IMR-90 (cell line): ENCODE data around the gene RBFOX2. TPM values are rescaled to one million over a fixed set of nuclear protein-coding genes. Genes with fewer than 3 reads are reported as not detected.

Experiments
- ATAC-seq: fragments of 200-7000 bp; cut with Tn5 transposase; 2 replicates; pipeline ENCODE4 v1.9.1; 2020; ENCODE audit warnings: low read depth, mild to moderate bottlenecking, moderate library complexity
- BruUV-seq: library from RNA; stranded (reverse); fragments of 400-500 nt; replicated peaks from 2 replicates; lab custom pipeline; 2021; lab: Mats Ljungman, UMichigan
- CTCF ChIA-PET: fragments of 300-600 bp; formaldehyde crosslinking; extraction: SDS; loops from one replicate; lab custom pipeline; 2021; ENCODE audit warnings: antibody characterized with exemption; lab: Yijun Ruan, JAX
- POLR2A ChIA-PET: fragments of 300-600 bp; sonication (Branson Sonifier 250); formaldehyde crosslinking; loops from one replicate; lab custom pipeline; 2022; ENCODE audit warnings: antibody characterized with exemption; ENCODE audit not compliant: unreplicated experiment; lab: Charles Lee
- DNase-seq: peaks from one replicate; pipeline ENCODE4 v3.0.0; 2013
- H2AFZ ChIP-seq: replicated peaks from 2 replicates; pipeline ENCODE3; 2013; ENCODE audit warnings: low read length, mild to moderate bottlenecking; ENCODE audit not compliant: poor library complexity
- H2AK5ac ChIP-seq: 2 replicates; pipeline ENCODE4 v1.6.1; 2013; ENCODE audit warnings: low read depth, low read length, inconsistent platforms
- H2AK9ac ChIP-seq: replicated peaks from 2 replicates; pipeline ENCODE3; 2013; ENCODE audit warnings: mild to moderate bottlenecking, low read depth, low read length, moderate library complexity; ENCODE audit not compliant: poor library complexity
- H2BK120ac ChIP-seq: 2 replicates; pipeline ENCODE4 v1.6.1; 2013; ENCODE audit warnings: low read depth, low read length, inconsistent platforms
- H2BK15ac ChIP-seq: 3 replicates; pipeline ENCODE4 v1.6.1; 2013; ENCODE audit warnings: low read depth, low read length, inconsistent platforms
- H2BK20ac ChIP-seq: 2 replicates; pipeline ENCODE4 v1.6.1; 2013; ENCODE audit warnings: low read depth, mild to moderate bottlenecking, inconsistent platforms, low read length, moderate library complexity
- H2BK5ac ChIP-seq: 2 replicates; pipeline ENCODE4 v1.6.1; 2013; ENCODE audit warnings: mild to moderate bottlenecking, low read depth, low read length, inconsistent platforms; ENCODE audit not compliant: poor library complexity, severe bottlenecking
- H3K14ac ChIP-seq: replicated peaks from 2 replicates; pipeline ENCODE4 v1.6.1; 2013; ENCODE audit warnings: low read depth, low read length, inconsistent platforms
- H3K18ac ChIP-seq: 2 replicates; pipeline ENCODE4 v1.6.1; 2013; ENCODE audit warnings: low read depth, low read length, control low read depth
- H3K23ac ChIP-seq: 2 replicates; pipeline ENCODE4 v1.6.1; 2013; ENCODE audit warnings: low read depth, low read length, inconsistent platforms
- H3K27ac ChIP-seq: 2 replicates; pipeline ENCODE4 v1.5.1; 2013; ENCODE audit warnings: mild to moderate bottlenecking, control low read depth, low read length; ENCODE audit not compliant: insufficient read depth
- H3K27me3 ChIP-seq: 2 replicates; pipeline ENCODE4 v1.6.1; 2013; ENCODE audit warnings: low read length; ENCODE audit not compliant: control insufficient read depth, insufficient read depth
- H3K36me3 ChIP-seq: 2 replicates; pipeline ENCODE4 v1.6.1; 2013; ENCODE audit warnings: low read length, mixed read lengths; ENCODE audit not compliant: control insufficient read depth, insufficient read depth
- H3K4ac ChIP-seq: 2 replicates; pipeline ENCODE4 v1.6.1; 2013; ENCODE audit warnings: low read depth, low read length, inconsistent platforms
- H3K4me1 ChIP-seq: 2 replicates; pipeline ENCODE4 v1.6.1; 2013; ENCODE audit warnings: low read length, mixed read lengths; ENCODE audit not compliant: control insufficient read depth, insufficient read depth
- H3K4me2 ChIP-seq: 2 replicates; pipeline ENCODE4 v1.6.1; 2013; ENCODE audit warnings: low read depth, mild to moderate bottlenecking, control low read depth, low read length, moderate library complexity
- H3K4me3 ChIP-seq: 2 replicates; pipeline ENCODE4 v1.5.1; 2013; ENCODE audit warnings: low read depth, mild to moderate bottlenecking, control low read depth, low read length, moderate library complexity; ENCODE audit not compliant: insufficient read depth
- H3K56ac ChIP-seq: 2 replicates; pipeline ENCODE4 v1.6.1; 2013; ENCODE audit warnings: low read length, inconsistent platforms; ENCODE audit not compliant: insufficient read depth; ENCODE audit errors: extremely low read depth
- H3K79me1 ChIP-seq, 2 experiments: 2 replicates each; pipeline ENCODE4 v1.6.1; 2013; ENCODE audit warnings: low read length in 2 of 2, inconsistent platforms in 1 of 2, low read depth in 1 of 2
- H3K9ac ChIP-seq: 2 replicates; pipeline ENCODE4 v1.6.1; 2013; ENCODE audit warnings: low read depth, low read length, control low read depth
- H3K9me1 ChIP-seq: 2 replicates; pipeline ENCODE4 v1.6.1; 2013; ENCODE audit warnings: low read length, inconsistent platforms; ENCODE audit not compliant: insufficient read depth
- H3K9me3 ChIP-seq: 2 replicates; pipeline ENCODE4 v1.6.1; 2013; ENCODE audit warnings: low read length; ENCODE audit not compliant: control insufficient read depth, insufficient read depth
- H4K20me1 ChIP-seq: 2 replicates; pipeline ENCODE4 v1.6.1; 2013; ENCODE audit warnings: low read length, inconsistent platforms; ENCODE audit not compliant: insufficient read depth
- H4K5ac ChIP-seq: 2 replicates; pipeline ENCODE4 v1.6.1; 2013; ENCODE audit warnings: mild to moderate bottlenecking, low read depth, low read length, control low read depth
- H4K8ac ChIP-seq, 2 experiments: 2 replicates each; pipeline ENCODE4 v1.6.1; 2013; ENCODE audit warnings: low read depth in 2 of 2, low read length in 2 of 2, control low read depth in 1 of 2, inconsistent platforms in 1 of 2
- H4K91ac ChIP-seq: 2 replicates; pipeline ENCODE4 v1.6.1; 2013; ENCODE audit warnings: low read depth, low read length, inconsistent platforms; ENCODE audit not compliant: insufficient read depth
- CEBPB ChIP-seq: IDR thresholded peaks from 2 replicates; pipeline ENCODE4 v1.6.1; 2012; ENCODE audit warnings: low read depth, low read length, improper control_type of control experiment
- FOS ChIP-seq: fragments of 150-350 bp; IDR thresholded peaks from 2 replicates; pipeline ENCODE4 v1.6.1; 2016; ENCODE audit warnings: low read depth, low read length
- MAFK ChIP-seq: IDR thresholded peaks from 2 replicates; pipeline ENCODE4 v1.6.1; 2012; ENCODE audit warnings: low read depth, low read length, improper control_type of control experiment
- POLR2A ChIP-seq: IDR thresholded peaks from 2 replicates; pipeline ENCODE4 v1.6.1; 2012; ENCODE audit warnings: mild to moderate bottlenecking, low read depth, low read length
- RFX5 ChIP-seq: IDR thresholded peaks from 2 replicates; pipeline ENCODE4 v1.8.0; 2012; ENCODE audit warnings: low read depth, mild to moderate bottlenecking, low read length, moderate library complexity
- SMC3 ChIP-seq: fragments of 150-350 bp; IDR thresholded peaks from 2 replicates; pipeline ENCODE4 v1.6.1; 2016; ENCODE audit warnings: low read depth, mild to moderate bottlenecking, antibody characterized with exemption, low read length, moderate library complexity
- WGBS, 2 experiments: methylation state at CpG; one replicate each; pipeline versions ENCODE4 v1.1.5 to v1.1.7; 2013; ENCODE audit warnings: missing lambda C conversion rate in 2 of 2; ENCODE audit not compliant: insufficient read length in 1 of 2; ENCODE audit errors: extremely low coverage in 2 of 2; 5-methylcytosine and 5-hydroxymethylcytosine counted together
- dilution Hi-C: fragments of 300-500 bp; cut with HindIII; formaldehyde crosslinking; loops from one replicate; pipeline ENCODE4 v1.14.3; 2018; ENCODE audit warnings: low sequenced_read_pairs; ENCODE audit not compliant: unreplicated experiment
- in situ Hi-C: fragments of 300-500 bp; cut with MboI; formaldehyde crosslinking; loops from 3 replicates; pipeline ENCODE4 v1.14.3; 2019; ENCODE audit warnings: low sequenced_read_pairs, inconsistent platforms, mixed read lengths
- intact Hi-C: fragments of 100-400 bp; cut with micrococcal nuclease; formaldehyde crosslinking; loops from 2 replicates; pipeline ENCODE4 v1.10.0; 2022
- polyA plus RNA-seq, 3 experiments: library from polyadenylated mRNA; depleted of rRNA; stranded (reverse); fragments of >200 nt; gene quantifications; 2 replicates each; pipeline ENCODE4 v1.2.3, GENCODE V29; 2012; ENCODE audit warnings: low replicate concordance in 1 of 3
- total RNA-seq: library from RNA; depleted of rRNA; stranded (reverse); fragments of >200 nt; gene quantifications from 2 replicates; pipeline ENCODE4 v1.2.3, GENCODE V29; 2012
- TF ChIP-seq, protein P1 (sequence below): conservative IDR thresholded peaks from 2 replicates; pipeline ENCODE4 v1.5.1; 2012; ENCODE audit warnings: mild to moderate bottlenecking, low read depth, low read length, improper control_type of control experiment
- TF ChIP-seq, protein P2 (sequence below): fragments of 150-350 bp; IDR thresholded peaks from 2 replicates; pipeline ENCODE4 v1.6.1; 2016; ENCODE audit warnings: low read depth, mild to moderate bottlenecking, low read length, moderate library complexity, borderline replicate concordance

RBFOX2 gene
- total and polyA plus RNA-seq, 2 of the 4 experiments (the other 2 are of a cell fraction): 146 to 178 TPM

DNA sequence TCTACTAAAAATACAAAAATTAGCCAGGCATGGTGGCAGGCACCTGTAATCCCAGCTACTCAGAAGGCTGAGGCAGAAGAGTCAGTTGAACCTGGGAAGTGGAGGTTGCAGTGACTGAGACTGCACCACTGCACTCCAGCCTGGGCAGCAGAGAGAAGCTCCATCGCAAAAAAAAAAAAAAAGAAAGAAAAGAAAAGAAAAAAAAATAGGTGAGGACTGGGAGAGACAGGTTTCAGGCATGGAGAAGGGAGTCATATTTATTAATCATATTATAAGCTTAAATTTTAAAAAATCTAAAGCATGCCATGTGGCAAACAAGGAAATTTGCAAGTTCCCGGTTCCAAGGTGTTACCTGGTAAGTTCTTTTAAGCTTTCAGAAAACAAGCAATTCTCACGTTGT lies 311.1 kb downstream of the RBFOX2 start, which contains the start of gene APOL5:
Gene APOL5, plus strand, starts transcription at position 301 of the 400 bp plus-strand sequence. Its CDS starts 0 bp downstream, at position 301.
- Histone ChIP-seq H4K8ac (no peak within 1 kb of the TSS), H3K4me3 (no peak within 1 kb of the TSS), H3K4me2 (no peak within 1 kb of the TSS), H3K56ac (no peak within 1 kb of the TSS), H3K27ac (no peak within 1 kb of the TSS), H3K9me1 (no peaks in the 10 kb centered on the region), H2BK5ac (no peak within 1 kb of the TSS), H4K5ac (no peak within 1 kb of the TSS), H3K23ac (no peak within 1 kb of the TSS), H2AK9ac (no peak within 1 kb of the TSS), H2BK120ac (no peak within 1 kb of the TSS), H3K9ac (no peak within 1 kb of the TSS), H2AK5ac (no peak within 1 kb of the TSS), H4K91ac (no peak within 1 kb of the TSS), H3K4me1 (no peaks in the 10 kb centered on the region), H2AFZ (no peak within 1 kb of the TSS), H3K14ac (no peak within 1 kb of the TSS), H3K36me3 (no peaks in the 10 kb centered on the region), H3K18ac (no peak within 1 kb of the TSS), H3K9me3 (peaks cover 6% of the 10 kb centered on the region), H2BK20ac (no peak within 1 kb of the TSS), H2BK15ac (no peak within 1 kb of the TSS), H3K4ac (no peak within 1 kb of the TSS), H4K20me1 (no peaks in the 10 kb centered on the region), H3K79me1 (no peaks in the 10 kb centered on the region), H3K27me3 (no peaks in the 10 kb centered on the region)
- dilution Hi-C loops: no loop called here
- no peak for TF ChIP-seq MAFK
- TF ChIP-seq RFX5: no peak
- TF ChIP-seq, protein P1, sequence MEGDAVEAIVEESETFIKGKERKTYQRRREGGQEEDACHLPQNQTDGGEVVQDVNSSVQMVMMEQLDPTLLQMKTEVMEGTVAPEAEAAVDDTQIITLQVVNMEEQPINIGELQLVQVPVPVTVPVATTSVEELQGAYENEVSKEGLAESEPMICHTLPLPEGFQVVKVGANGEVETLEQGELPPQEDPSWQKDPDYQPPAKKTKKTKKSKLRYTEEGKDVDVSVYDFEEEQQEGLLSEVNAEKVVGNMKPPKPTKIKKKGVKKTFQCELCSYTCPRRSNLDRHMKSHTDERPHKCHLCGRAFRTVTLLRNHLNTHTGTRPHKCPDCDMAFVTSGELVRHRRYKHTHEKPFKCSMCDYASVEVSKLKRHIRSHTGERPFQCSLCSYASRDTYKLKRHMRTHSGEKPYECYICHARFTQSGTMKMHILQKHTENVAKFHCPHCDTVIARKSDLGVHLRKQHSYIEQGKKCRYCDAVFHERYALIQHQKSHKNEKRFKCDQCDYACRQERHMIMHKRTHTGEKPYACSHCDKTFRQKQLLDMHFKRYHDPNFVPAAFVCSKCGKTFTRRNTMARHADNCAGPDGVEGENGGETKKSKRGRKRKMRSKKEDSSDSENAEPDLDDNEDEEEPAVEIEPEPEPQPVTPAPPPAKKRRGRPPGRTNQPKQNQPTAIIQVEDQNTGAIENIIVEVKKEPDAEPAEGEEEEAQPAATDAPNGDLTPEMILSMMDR: no peak
- TF ChIP-seq CEBPB: no peak
- TF ChIP-seq POLR2A: no peak
- TF ChIP-seq FOS: no peak
- TF ChIP-seq SMC3: no peak
- TF ChIP-seq, protein P2, sequence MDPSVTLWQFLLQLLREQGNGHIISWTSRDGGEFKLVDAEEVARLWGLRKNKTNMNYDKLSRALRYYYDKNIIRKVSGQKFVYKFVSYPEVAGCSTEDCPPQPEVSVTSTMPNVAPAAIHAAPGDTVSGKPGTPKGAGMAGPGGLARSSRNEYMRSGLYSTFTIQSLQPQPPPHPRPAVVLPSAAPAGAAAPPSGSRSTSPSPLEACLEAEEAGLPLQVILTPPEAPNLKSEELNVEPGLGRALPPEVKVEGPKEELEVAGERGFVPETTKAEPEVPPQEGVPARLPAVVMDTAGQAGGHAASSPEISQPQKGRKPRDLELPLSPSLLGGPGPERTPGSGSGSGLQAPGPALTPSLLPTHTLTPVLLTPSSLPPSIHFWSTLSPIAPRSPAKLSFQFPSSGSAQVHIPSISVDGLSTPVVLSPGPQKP: no peak
- no CpG with 5 or more reads among the region's 3 CpGs for WGBS, 2 experiments
- ChIA-PET POLR2A (interaction anchor here (0.6 kb wide), 2 partner anchors 14 to 709 kb away, joined by 3 to 4 read pairs; no protein-coding TSS in a partner anchor), CTCF (interaction anchor here (0.8 kb wide), 1 partner anchor 462 kb away, joined by 5 read pairs; no protein-coding TSS in a partner anchor)
- BruUV-seq: no TSS peak
- intact Hi-C loops: no loop called here
- in situ Hi-C loops: no loop called here
- ATAC-seq (no peak), DNase-seq (no peak)
